Panc1 (cell line): ENCODE data around the gene EMILIN2. TPM values are rescaled to one million over a fixed set of nuclear protein-coding genes. Genes with fewer than 3 reads are reported as not detected.

Experiments used
- ATAC-seq: fragments of 200-7000 bp; cut with Tn5 transposase; 2 replicates; pipeline ENCODE4 v1.9.1; 2020; ENCODE audit warnings: mild to moderate bottlenecking, moderate library complexity
- BruUV-seq: library from RNA; stranded (reverse); fragments of 400-500 nt; replicated peaks from 2 replicates; lab custom pipeline; 2021; lab: Mats Ljungman, UMichigan
- CTCF ChIA-PET: fragments of 300-600 bp; sonication (Branson Sonifier 250); formaldehyde crosslinking; loops from one replicate; lab custom pipeline; 2022; ENCODE audit warnings: antibody characterized with exemption; lab: Charles Lee
- POLR2A ChIA-PET: fragments of 300-600 bp; sonication (Branson Sonifier 250); formaldehyde crosslinking; loops from one replicate; lab custom pipeline; 2022; ENCODE audit warnings: antibody characterized with exemption; lab: Charles Lee
- DNase-seq: peaks from one replicate; pipeline ENCODE4 v3.0.0-alpha.2; 2010; ENCODE audit warnings: low read depth, low spot score
- H3K27ac ChIP-seq: 2 replicates; pipeline ENCODE4 v1.5.1; 2011; ENCODE audit warnings: mild to moderate bottlenecking, low read length, inconsistent platforms
- H3K27me3 ChIP-seq: fragments of 200-500 bp; sonication (Bioruptor generic); 2 replicates; pipeline ENCODE4 v1.6.0; 2014; ENCODE audit warnings: low read length, inconsistent platforms; ENCODE audit not compliant: control insufficient read depth, insufficient read depth
- H3K36me3 ChIP-seq: fragments of 200-500 bp; sonication (Bioruptor generic); 2 replicates; pipeline ENCODE4 v1.5.1; 2014; ENCODE audit warnings: inconsistent platforms, mild to moderate bottlenecking, low read length, moderate library complexity; ENCODE audit not compliant: control insufficient read depth, insufficient read depth
- H3K4me1 ChIP-seq: 2 replicates; pipeline ENCODE4 v1.5.1; 2011; ENCODE audit warnings: inconsistent platforms, mild to moderate bottlenecking, low read length, moderate library complexity; ENCODE audit not compliant: control insufficient read depth, insufficient read depth
- H3K4me3 ChIP-seq, 2 experiments: 2 replicates each; pipeline ENCODE4 v1.5.1; 2011 to 2012; ENCODE audit warnings: low read depth in 2 of 2, low read length in 2 of 2, mild to moderate bottlenecking in 2 of 2, inconsistent platforms in 1 of 2, moderate library complexity in 1 of 2
- H3K9me3 ChIP-seq: fragments of 200-500 bp; sonication (Bioruptor generic); 2 replicates; pipeline ENCODE4 v1.5.1; 2014; ENCODE audit warnings: low read depth, mild to moderate bottlenecking, inconsistent platforms, low read length, moderate library complexity; ENCODE audit not compliant: control insufficient read depth, insufficient read depth
- POLR2AphosphoS5 ChIP-seq: IDR thresholded peaks from 2 replicates; pipeline ENCODE4 v1.6.1; 2012; ENCODE audit warnings: mild to moderate bottlenecking, low read depth, low read length, moderate library complexity
- SIN3A ChIP-seq: IDR thresholded peaks from 2 replicates; pipeline ENCODE4 v1.6.1; 2012; ENCODE audit warnings: low read depth, mild to moderate bottlenecking, low read length, moderate library complexity, borderline replicate concordance; ENCODE audit not compliant: insufficient read depth
- TCF7L2 ChIP-seq: IDR thresholded peaks from 2 replicates; pipeline ENCODE4 v1.6.1; 2011; ENCODE audit warnings: mild to moderate bottlenecking, low read depth, low read length, inconsistent platforms
- in situ Hi-C: cut with HindIII; loops from 2 replicates; pipeline ENCODE4 v1.10.0; 2016; ENCODE audit warnings: low sequenced_read_pairs, low pct_unique_long_range_greater_than_20kb
- intact Hi-C: fragments of 100-400 bp; cut with micrococcal nuclease; formaldehyde crosslinking; loops from one replicate; pipeline ENCODE4 v1.10.0; 2022; ENCODE audit not compliant: unreplicated experiment
- total RNA-seq: library from RNA; stranded (reverse); gene quantifications from one replicate; pipeline ENCODE4 v1.2.1, GENCODE V29; 2021; ENCODE audit not compliant: unreplicated experiment
- TF ChIP-seq, protein P1 (sequence below), 2 experiments: IDR thresholded peaks; 2 replicates each; pipeline ENCODE4 v1.6.1; 2011 to 2012; ENCODE audit warnings: low read depth in 2 of 2, control low read depth in 1 of 2, low read length in 1 of 2, mild to moderate bottlenecking in 1 of 2, moderate library complexity in 1 of 2; ENCODE audit not compliant: insufficient read depth in 1 of 2
- TF ChIP-seq, protein P2 (sequence below): fragments of 450-650 bp; IDR thresholded peaks from 2 replicates; pipeline ENCODE4 v1.5.1; 2017; ENCODE audit warnings: mild to moderate bottlenecking

The EMILIN2 gene
- total RNA-seq, 1 experiment from 2014 or later, result 18.3 TPM

DNA sequence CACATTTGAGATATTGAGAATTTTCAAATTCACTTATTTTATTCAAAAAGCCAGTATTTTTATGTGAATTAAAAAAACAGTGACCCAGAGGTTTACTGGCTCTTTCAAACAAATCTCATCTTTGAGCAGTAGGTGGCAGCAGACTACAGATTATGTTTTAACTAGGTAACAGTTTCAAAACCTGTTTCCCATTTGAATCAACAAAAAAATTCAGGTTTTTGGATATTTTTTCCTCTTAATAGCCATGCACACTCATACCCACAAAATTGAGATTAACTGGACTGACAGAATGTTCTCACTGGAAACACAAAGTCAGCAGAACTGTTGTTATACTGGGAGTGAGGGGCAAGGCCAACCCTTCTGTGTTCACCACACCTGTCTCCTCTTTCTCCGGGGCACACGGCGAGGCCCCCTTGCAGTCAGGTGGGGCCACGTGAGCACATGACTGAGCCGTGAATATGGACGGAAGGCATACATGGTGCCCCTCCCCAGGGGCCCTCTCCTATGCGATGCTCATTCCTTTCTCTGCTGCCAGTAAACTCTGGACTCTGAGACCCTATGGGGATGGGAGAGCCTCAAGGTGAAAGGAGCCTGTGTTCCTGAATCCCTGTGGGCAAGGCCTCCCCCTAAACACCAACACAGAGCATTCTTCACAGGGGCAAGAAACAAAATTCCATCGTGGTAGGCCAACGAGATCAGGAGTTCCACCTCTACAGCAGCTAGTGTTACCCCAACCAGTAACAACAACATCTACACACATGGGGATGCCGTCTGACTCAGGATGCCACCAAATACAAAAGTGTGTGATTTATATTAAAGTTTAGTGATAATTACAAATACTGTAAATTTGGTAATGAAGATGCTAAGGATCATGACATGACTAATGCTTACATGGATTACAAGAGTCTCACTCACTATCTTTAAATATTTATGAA, 85.7 kb downstream of the EMILIN2 start:
- Histone ChIP-seq H3K27ac (peak overlapping the region; percentile 58), H3K4me3 (no peak overlapping the region)
- intact Hi-C loops, result loop anchor here (1.0 to 5.0 kb wide), 3 partner anchors 130 to 314 kb away; no protein-coding TSS in a partner anchor

GRCh38 chr18:2933995-2934394, 87.2 kb downstream of the EMILIN2 start:
- ATAC-seq (no peak), DNase-seq (no peak)
- Histone ChIP-seq H3K4me3 (no peak overlapping the region), H3K9me3 (no peaks in the 10 kb centered on the region), H3K27ac (no peak overlapping the region), H3K36me3 (peaks cover 10% of the 10 kb centered on the region), H3K4me1 (0 out of 2 replicates have a peak, but pooled peaks cover 3% of the 10 kb centered on the region), H3K27me3 (no peaks in the 10 kb centered on the region)
- CTCF ChIA-PET, result interaction anchor here (1.0 to 1.5 kb wide), 2 partner anchors 312 to 313 kb away, joined by 4 to 6 read pairs; partner anchors contain the start of gene MYL12A
- BruUV-seq, result no TSS peak
- intact Hi-C loops, result loop anchor here (2.0 to 5.0 kb wide), 2 partner anchors 129 to 218 kb away; no protein-coding TSS in a partner anchor
- POLR2A ChIA-PET, result interaction anchor here (0.6 kb wide), 1 partner anchor 333 kb away, joined by 4 read pairs; no protein-coding TSS in a partner anchor
- TF ChIP-seq POLR2AphosphoS5, result no peak
- TF ChIP-seq, protein P1, sequence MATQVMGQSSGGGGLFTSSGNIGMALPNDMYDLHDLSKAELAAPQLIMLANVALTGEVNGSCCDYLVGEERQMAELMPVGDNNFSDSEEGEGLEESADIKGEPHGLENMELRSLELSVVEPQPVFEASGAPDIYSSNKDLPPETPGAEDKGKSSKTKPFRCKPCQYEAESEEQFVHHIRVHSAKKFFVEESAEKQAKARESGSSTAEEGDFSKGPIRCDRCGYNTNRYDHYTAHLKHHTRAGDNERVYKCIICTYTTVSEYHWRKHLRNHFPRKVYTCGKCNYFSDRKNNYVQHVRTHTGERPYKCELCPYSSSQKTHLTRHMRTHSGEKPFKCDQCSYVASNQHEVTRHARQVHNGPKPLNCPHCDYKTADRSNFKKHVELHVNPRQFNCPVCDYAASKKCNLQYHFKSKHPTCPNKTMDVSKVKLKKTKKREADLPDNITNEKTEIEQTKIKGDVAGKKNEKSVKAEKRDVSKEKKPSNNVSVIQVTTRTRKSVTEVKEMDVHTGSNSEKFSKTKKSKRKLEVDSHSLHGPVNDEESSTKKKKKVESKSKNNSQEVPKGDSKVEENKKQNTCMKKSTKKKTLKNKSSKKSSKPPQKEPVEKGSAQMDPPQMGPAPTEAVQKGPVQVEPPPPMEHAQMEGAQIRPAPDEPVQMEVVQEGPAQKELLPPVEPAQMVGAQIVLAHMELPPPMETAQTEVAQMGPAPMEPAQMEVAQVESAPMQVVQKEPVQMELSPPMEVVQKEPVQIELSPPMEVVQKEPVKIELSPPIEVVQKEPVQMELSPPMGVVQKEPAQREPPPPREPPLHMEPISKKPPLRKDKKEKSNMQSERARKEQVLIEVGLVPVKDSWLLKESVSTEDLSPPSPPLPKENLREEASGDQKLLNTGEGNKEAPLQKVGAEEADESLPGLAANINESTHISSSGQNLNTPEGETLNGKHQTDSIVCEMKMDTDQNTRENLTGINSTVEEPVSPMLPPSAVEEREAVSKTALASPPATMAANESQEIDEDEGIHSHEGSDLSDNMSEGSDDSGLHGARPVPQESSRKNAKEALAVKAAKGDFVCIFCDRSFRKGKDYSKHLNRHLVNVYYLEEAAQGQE (IDR thresholded peaks at IDR 0.05; ENCODE audit: insufficient read depth in 1 of 2, low read depth in 2 of 2, low read length in 1 of 2), result no peak
- no peak for TF ChIP-seq SIN3A
- TF ChIP-seq, protein P2, sequence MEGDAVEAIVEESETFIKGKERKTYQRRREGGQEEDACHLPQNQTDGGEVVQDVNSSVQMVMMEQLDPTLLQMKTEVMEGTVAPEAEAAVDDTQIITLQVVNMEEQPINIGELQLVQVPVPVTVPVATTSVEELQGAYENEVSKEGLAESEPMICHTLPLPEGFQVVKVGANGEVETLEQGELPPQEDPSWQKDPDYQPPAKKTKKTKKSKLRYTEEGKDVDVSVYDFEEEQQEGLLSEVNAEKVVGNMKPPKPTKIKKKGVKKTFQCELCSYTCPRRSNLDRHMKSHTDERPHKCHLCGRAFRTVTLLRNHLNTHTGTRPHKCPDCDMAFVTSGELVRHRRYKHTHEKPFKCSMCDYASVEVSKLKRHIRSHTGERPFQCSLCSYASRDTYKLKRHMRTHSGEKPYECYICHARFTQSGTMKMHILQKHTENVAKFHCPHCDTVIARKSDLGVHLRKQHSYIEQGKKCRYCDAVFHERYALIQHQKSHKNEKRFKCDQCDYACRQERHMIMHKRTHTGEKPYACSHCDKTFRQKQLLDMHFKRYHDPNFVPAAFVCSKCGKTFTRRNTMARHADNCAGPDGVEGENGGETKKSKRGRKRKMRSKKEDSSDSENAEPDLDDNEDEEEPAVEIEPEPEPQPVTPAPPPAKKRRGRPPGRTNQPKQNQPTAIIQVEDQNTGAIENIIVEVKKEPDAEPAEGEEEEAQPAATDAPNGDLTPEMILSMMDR, result no peak
- TF ChIP-seq TCF7L2, result no peak
- in situ Hi-C loops, result no loop called here

More for the DNA sequence above, 85.7 kb downstream of the EMILIN2 start:
- no peak for TF ChIP-seq SIN3A
- TF ChIP-seq, protein P2, result peak; percentile 74
- TF ChIP-seq POLR2AphosphoS5, result no peak
- no peak for TF ChIP-seq TCF7L2
- H3K9me3 ChIP-seq, result no peaks in the 10 kb centered on the region
- no TSS peak for BruUV-seq
- H3K36me3 ChIP-seq, result peaks cover 16% of the 10 kb centered on the region
- 0 out of 2 replicates have a peak, but pooled peaks cover 3% of the 10 kb centered on the region for H3K4me1 ChIP-seq
- DNase-seq, result peak; percentile 13
- POLR2A ChIA-PET, result interaction anchor here (0.6 kb wide), 1 partner anchor 26 kb away, joined by 5 read pairs; no protein-coding TSS in a partner anchor
- in situ Hi-C loops, result no loop called here
- CTCF ChIA-PET, result interaction anchor here (0.6 to 1.5 kb wide), 4 partner anchors 116 to 315 kb away, joined by 4 to 7 read pairs (median 6); partner anchors contain the start of gene MYL12A
- no peaks in the 10 kb centered on the region for H3K27me3 ChIP-seq
- ATAC-seq, result peak; percentile 75
